Measurements from ENCODE around the gene TENM4. TPM values are rescaled to one million over a fixed set of nuclear protein-coding genes. Genes with fewer than 3 reads are reported as not detected.
A peak's percentile ranks its signal among the peaks of the same experiment; 100 is the strongest.

TENM4 gene
- total RNA-seq, 1 donor from 2014 or later: 3.8 TPM

- peak; percentile 98 for TF ChIP-seq CTCF (IDR thresholded peaks at IDR 0.05)
- no peak for DNase-seq (ENCODE audit: low spot score)
- Mint-ChIP-seq H3K9me3 (ENCODE audit: low read depth) (no peaks in the 10 kb centered on the region), H3K36me3 (ENCODE audit: low read depth) (no peaks in the 10 kb centered on the region), H3K27ac (ENCODE audit: unreplicated experiment) (no peak overlapping the region), H3K4me1 (ENCODE audit: low read depth) (peaks cover 9% of the 10 kb centered on the region), H3K27me3 (ENCODE audit: low read depth) (no peaks in the 10 kb centered on the region), H3K4me3 (ENCODE audit: unreplicated experiment) (no peak overlapping the region)
Measured at GRCh38 chr11:78646564-78647185, 794.2 kb downstream of the TENM4 start.

GRCh38 chr11:78645226-78646202 lies 795.3 kb downstream of the TENM4 start:
- Mint-ChIP-seq H3K9me3 (ENCODE audit: low read depth) (no peaks in the 10 kb centered on the region), H3K27ac (ENCODE audit: unreplicated experiment) (no peak overlapping the region), H3K4me1 (ENCODE audit: low read depth) (peaks cover 9% of the 10 kb centered on the region), H3K27me3 (ENCODE audit: low read depth) (no peaks in the 10 kb centered on the region), H3K36me3 (ENCODE audit: low read depth) (no peaks in the 10 kb centered on the region), H3K4me3 (ENCODE audit: unreplicated experiment) (no peak overlapping the region)
- peak; percentile 99 for TF ChIP-seq CTCF (IDR thresholded peaks at IDR 0.05)
- no peak for DNase-seq (ENCODE audit: low spot score)

DNA sequence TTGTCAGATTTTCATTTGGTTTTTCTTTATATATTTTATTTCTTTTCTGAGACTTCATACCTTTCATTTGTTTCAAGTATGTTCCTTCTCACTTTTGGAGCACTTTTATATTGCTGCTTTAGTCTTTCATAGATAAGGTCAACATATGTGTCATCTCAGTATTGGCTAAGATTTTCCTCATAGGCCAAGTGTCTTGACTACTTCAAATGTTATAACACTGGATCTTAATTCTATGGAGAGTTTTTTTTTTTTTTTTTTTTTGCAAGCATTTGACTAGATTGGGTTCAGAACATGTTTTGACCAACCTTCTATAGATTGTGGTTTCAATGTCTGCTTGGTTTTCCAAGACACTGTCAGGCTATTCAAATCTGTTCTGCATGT lies 797.2 kb downstream of the TENM4 start:
- Mint-ChIP-seq H3K27ac (ENCODE audit: unreplicated experiment) (no peak overlapping the region), H3K36me3 (ENCODE audit: low read depth) (no peaks in the 10 kb centered on the region), H3K4me1 (ENCODE audit: low read depth) (peaks cover 9% of the 10 kb centered on the region), H3K4me3 (ENCODE audit: unreplicated experiment) (no peak overlapping the region), H3K9me3 (ENCODE audit: low read depth) (no peaks in the 10 kb centered on the region), H3K27me3 (ENCODE audit: low read depth) (no peaks in the 10 kb centered on the region)
- TF ChIP-seq CTCF (IDR thresholded peaks at IDR 0.05): no peak
- no peak for DNase-seq (ENCODE audit: low spot score)

DNA sequence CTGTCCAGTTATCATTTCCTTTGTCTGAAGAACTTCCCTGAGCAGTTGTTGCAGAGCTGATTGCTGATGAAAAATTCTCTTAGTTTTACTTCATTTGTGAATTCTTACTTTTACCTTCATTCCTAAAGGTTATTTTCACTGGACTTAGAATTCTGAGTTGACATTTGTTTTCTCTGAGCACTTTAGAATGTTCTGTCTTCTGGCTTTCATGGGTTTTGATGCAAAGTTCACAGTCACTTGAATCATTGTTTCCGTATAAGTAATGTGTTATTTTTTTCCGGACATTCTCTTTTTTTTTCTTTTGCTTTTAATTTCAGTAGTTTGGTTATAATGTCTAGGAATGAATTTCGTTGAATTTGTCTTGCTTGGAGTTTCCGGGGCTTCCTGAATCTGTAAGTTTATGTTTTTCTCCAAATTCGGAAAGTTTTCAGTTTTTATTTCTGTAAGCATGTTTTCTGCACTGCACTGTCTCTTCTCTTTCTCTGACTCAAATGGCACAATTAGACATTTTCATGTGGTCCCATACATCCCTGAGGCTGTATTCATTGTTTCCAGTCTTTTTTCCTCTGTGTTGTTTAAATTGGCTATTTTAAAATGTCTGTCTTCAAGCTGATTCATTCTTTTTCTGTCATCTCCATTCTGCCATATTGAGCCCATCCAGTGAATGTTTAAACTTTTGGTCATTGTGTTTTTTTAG lies 797.7 kb downstream of the TENM4 start:
- H3K4me3 Mint-ChIP-seq (ENCODE audit: unreplicated experiment): no peak overlapping the region
- no peak overlapping the region for H3K27ac Mint-ChIP-seq (ENCODE audit: unreplicated experiment)
- DNase-seq (ENCODE audit: low spot score): no peak
- H3K36me3 Mint-ChIP-seq (ENCODE audit: low read depth): no peaks in the 10 kb centered on the region
- TF ChIP-seq CTCF (IDR thresholded peaks at IDR 0.05): no peak
- no peaks in the 10 kb centered on the region for H3K27me3 Mint-ChIP-seq (ENCODE audit: low read depth)
- H3K4me1 Mint-ChIP-seq (ENCODE audit: low read depth): peaks cover 9% of the 10 kb centered on the region
- H3K9me3 Mint-ChIP-seq (ENCODE audit: low read depth): no peaks in the 10 kb centered on the region

GRCh38 chr11:78641541-78641940 lies 799.3 kb downstream of the TENM4 start:
- Mint-ChIP-seq H3K27ac (ENCODE audit: unreplicated experiment) (no peak overlapping the region), H3K4me3 (ENCODE audit: unreplicated experiment) (no peak overlapping the region), H3K4me1 (ENCODE audit: low read depth) (peaks cover 9% of the 10 kb centered on the region), H3K9me3 (ENCODE audit: low read depth) (no peaks in the 10 kb centered on the region), H3K36me3 (ENCODE audit: low read depth) (no peaks in the 10 kb centered on the region), H3K27me3 (ENCODE audit: low read depth) (no peaks in the 10 kb centered on the region)
- no peak for TF ChIP-seq CTCF (IDR thresholded peaks at IDR 0.05)
- no peak for DNase-seq (ENCODE audit: low spot score)

Data from chondrocyte (in vitro differentiated cells).